ENCODE measurements around the gene ST6GALNAC5. TPM values are rescaled to one million over a fixed set of nuclear protein-coding genes. Genes with fewer than 3 reads are reported as not detected.

ST6GALNAC5 gene
- polyA plus RNA-seq, 3 donors, result not detected

DNA sequence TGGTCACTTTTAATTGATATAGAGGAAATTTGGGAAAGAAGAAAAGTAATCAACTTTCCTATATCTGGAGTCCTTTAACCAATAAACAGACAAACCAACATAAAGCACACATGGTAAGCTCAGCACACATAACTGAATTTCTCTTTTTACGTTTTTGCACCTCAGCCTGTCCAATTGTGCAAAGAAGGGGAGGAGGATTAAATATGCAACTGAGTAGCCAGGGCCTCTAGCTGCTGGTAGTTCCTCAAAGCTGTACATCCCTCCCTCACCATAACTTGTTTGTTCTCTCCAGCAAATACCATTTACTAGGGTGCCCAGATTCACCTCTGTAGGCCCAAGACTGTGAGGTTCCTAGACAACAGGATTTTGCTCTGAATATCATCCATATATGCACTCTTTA lies 25.4 kb downstream of the ST6GALNAC5 start:
- H3K9me3 ChIP-seq (replicated peaks in 1 of 2; ENCODE audit: control insufficient read depth in 1 of 2, insufficient read depth in 1 of 2, low read length in 2 of 2), result no peaks in the 10 kb centered on the region
- no peaks in the 10 kb centered on the region for H3K36me3 ChIP-seq (replicated peaks in 1 of 2; ENCODE audit: control insufficient read depth in 1 of 2, insufficient read depth in 2 of 2, low read length in 2 of 2)
- H3K4me1 ChIP-seq (ENCODE audit: control insufficient read depth in 1 of 2, insufficient read depth in 2 of 2, low read length in 2 of 2), result peaks cover 23 to 26% of the 10 kb centered on the region in 2 donors
- Mint-ChIP-seq H3K4me1 (peaks cover 23% of the 10 kb centered on the region), H3K4me3 (peak overlapping the region in 1 of 2 donors; percentile 43), H3K27ac (peak overlapping the region in 2 of 7 donors; percentile 32 to 61), H3K9me3 (peaks cover 0 to 9% (median 2%) of the 10 kb centered on the region in 7 donors), H3K36me3 (no peaks in the 10 kb centered on the region), H3K27me3 (ENCODE audit: low read depth in 3 of 3) (peaks cover 0 to 2% (median 1%) of the 10 kb centered on the region in 3 donors)
- peak in 2 of 3 donors; percentile 4 to 7 for DNase-seq
- no peaks in the 10 kb centered on the region for H3K79me2 ChIP-seq (ENCODE audit: insufficient read depth, low read length)
- no peak overlapping the region for H2AFZ ChIP-seq (ENCODE audit: insufficient read depth, low read depth, low read length, poor library complexity, severe bottlenecking)
- peaks cover 0 to 2% of the 10 kb centered on the region in 2 donors for H3K27me3 ChIP-seq (ENCODE audit: control insufficient read depth in 2 of 2, insufficient read depth in 2 of 2, low read length in 2 of 2)
- no peaks in the 10 kb centered on the region for H4K20me1 ChIP-seq (ENCODE audit: insufficient read depth, low read length)
- intact Hi-C loops (cut with micrococcal nuclease), result no loop called here
- TF ChIP-seq CTCF (IDR thresholded peaks at IDR 0.05), result no peak
- H3K9ac ChIP-seq (ENCODE audit: insufficient read depth, low read length, poor library complexity, severe bottlenecking), result no peak overlapping the region
- H3K4me3 ChIP-seq (replicated peaks in 1 of 3; ENCODE audit: low read depth in 2 of 3, low read length in 3 of 3), result no peak overlapping the region
- WGBS (ENCODE audit: insufficient coverage), result no CpG with 5 or more reads among the region's 1 CpG
- H3K27ac ChIP-seq (ENCODE audit: low read depth in 1 of 2, low read length in 2 of 2), result peak overlapping the region in 1 of 2 donors; percentile 28
- peak overlapping the region; percentile 8 for H3K4me2 ChIP-seq (replicated peaks; ENCODE audit: extremely low read depth, low read length, poor library complexity, severe bottlenecking)

DNA sequence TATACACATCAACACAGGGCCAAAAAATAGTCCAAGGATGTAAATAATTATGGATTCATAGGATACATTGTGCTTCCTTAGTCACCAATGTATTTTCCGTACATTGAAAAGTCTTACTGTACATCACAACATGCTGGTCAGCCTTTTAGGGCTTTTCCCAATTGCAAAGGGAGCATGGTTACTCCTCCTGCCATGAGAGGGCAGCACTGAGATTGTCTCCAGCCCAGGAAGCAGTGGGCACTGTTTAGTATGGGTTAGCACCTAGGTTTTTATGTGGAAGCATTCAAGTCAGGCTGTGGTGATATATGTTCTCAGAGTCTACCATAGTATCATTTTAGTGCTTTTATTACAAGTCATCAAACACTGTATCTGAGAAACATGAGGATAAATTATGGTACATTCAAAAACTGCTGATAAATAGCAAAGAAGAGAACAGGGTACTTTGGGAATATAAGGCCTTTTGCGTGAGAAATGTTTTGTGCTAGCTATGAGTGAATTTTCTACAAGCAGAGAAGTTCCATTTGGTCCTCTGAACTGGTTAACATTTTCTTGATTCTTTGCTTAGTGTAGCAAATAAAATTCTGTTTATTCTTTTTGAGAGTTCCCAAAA lies 34.0 kb downstream of the ST6GALNAC5 start:
- H3K4me3 ChIP-seq (replicated peaks in 1 of 3; ENCODE audit: low read depth in 2 of 3, low read length in 3 of 3), result no peak overlapping the region
- no peaks in the 10 kb centered on the region for H4K20me1 ChIP-seq (ENCODE audit: insufficient read depth, low read length)
- no peak overlapping the region for H3K4me2 ChIP-seq (replicated peaks; ENCODE audit: extremely low read depth, low read length, poor library complexity, severe bottlenecking)
- 100% methylated on average over 1 of the region's 2 CpGs for WGBS (ENCODE audit: insufficient coverage)
- Mint-ChIP-seq H3K4me3 (no peak overlapping the region), H3K27ac (no peak overlapping the region), H3K36me3 (no peaks in the 10 kb centered on the region), H3K4me1 (peaks cover 25% of the 10 kb centered on the region), H3K27me3 (ENCODE audit: low read depth in 3 of 3) (peaks cover 0 to 3% (median 1%) of the 10 kb centered on the region in 3 donors), H3K9me3 (peaks cover 0 to 11% (median 4%) of the 10 kb centered on the region in 7 donors)
- no peaks in the 10 kb centered on the region for H3K79me2 ChIP-seq (ENCODE audit: insufficient read depth, low read length)
- DNase-seq, result peak; percentile 6 to 36 (median 27)
- intact Hi-C loops (cut with micrococcal nuclease), result no loop called here
- no peak overlapping the region for H3K9ac ChIP-seq (ENCODE audit: insufficient read depth, low read length, poor library complexity, severe bottlenecking)
- no peaks in the 10 kb centered on the region for H3K36me3 ChIP-seq (replicated peaks in 1 of 2; ENCODE audit: control insufficient read depth in 1 of 2, insufficient read depth in 2 of 2, low read length in 2 of 2)
- no peaks in the 10 kb centered on the region for H3K9me3 ChIP-seq (replicated peaks in 1 of 2; ENCODE audit: control insufficient read depth in 1 of 2, insufficient read depth in 1 of 2, low read length in 2 of 2)
- H3K27me3 ChIP-seq (ENCODE audit: control insufficient read depth in 2 of 2, insufficient read depth in 2 of 2, low read length in 2 of 2), result no peaks in the 10 kb centered on the region
- H2AFZ ChIP-seq (ENCODE audit: insufficient read depth, low read depth, low read length, poor library complexity, severe bottlenecking), result no peak overlapping the region
- H3K27ac ChIP-seq (ENCODE audit: low read depth in 1 of 2, low read length in 2 of 2), result no peak overlapping the region
- TF ChIP-seq CTCF (IDR thresholded peaks at IDR 0.05), result peak; percentile 71
- peaks cover 10 to 14% of the 10 kb centered on the region in 2 donors for H3K4me1 ChIP-seq (ENCODE audit: control insufficient read depth in 1 of 2, insufficient read depth in 2 of 2, low read length in 2 of 2)
